IMR-90 (cell line): Measurements from ENCODE around the gene TST. TPM values are rescaled to one million over a fixed set of nuclear protein-coding genes. Genes with fewer than 3 reads are reported as not detected.

Source experiments
- ATAC-seq: fragments of 200-7000 bp; cut with Tn5 transposase; 2 replicates; pipeline ENCODE4 v1.9.1; 2020; ENCODE audit warnings: low read depth, mild to moderate bottlenecking, moderate library complexity
- BruUV-seq: library from RNA; stranded (reverse); fragments of 400-500 nt; replicated peaks from 2 replicates; lab custom pipeline; 2021; lab: Mats Ljungman, UMichigan
- CTCF ChIA-PET: fragments of 300-600 bp; formaldehyde crosslinking; extraction: SDS; loops from one replicate; lab custom pipeline; 2021; ENCODE audit warnings: antibody characterized with exemption; lab: Yijun Ruan, JAX
- POLR2A ChIA-PET: fragments of 300-600 bp; sonication (Branson Sonifier 250); formaldehyde crosslinking; loops from one replicate; lab custom pipeline; 2022; ENCODE audit warnings: antibody characterized with exemption; ENCODE audit not compliant: unreplicated experiment; lab: Charles Lee
- DNase-seq: peaks from one replicate; pipeline ENCODE4 v3.0.0; 2013
- H2AFZ ChIP-seq: replicated peaks from 2 replicates; pipeline ENCODE3; 2013; ENCODE audit warnings: low read length, mild to moderate bottlenecking; ENCODE audit not compliant: poor library complexity
- H2AK5ac ChIP-seq: 2 replicates; pipeline ENCODE4 v1.6.1; 2013; ENCODE audit warnings: low read depth, low read length, inconsistent platforms
- H2AK9ac ChIP-seq: replicated peaks from 2 replicates; pipeline ENCODE3; 2013; ENCODE audit warnings: mild to moderate bottlenecking, low read depth, low read length, moderate library complexity; ENCODE audit not compliant: poor library complexity
- H2BK120ac ChIP-seq: 2 replicates; pipeline ENCODE4 v1.6.1; 2013; ENCODE audit warnings: low read depth, low read length, inconsistent platforms
- H2BK15ac ChIP-seq: 3 replicates; pipeline ENCODE4 v1.6.1; 2013; ENCODE audit warnings: low read depth, low read length, inconsistent platforms
- H2BK20ac ChIP-seq: 2 replicates; pipeline ENCODE4 v1.6.1; 2013; ENCODE audit warnings: low read depth, mild to moderate bottlenecking, inconsistent platforms, low read length, moderate library complexity
- H2BK5ac ChIP-seq: 2 replicates; pipeline ENCODE4 v1.6.1; 2013; ENCODE audit warnings: mild to moderate bottlenecking, low read depth, low read length, inconsistent platforms; ENCODE audit not compliant: poor library complexity, severe bottlenecking
- H3K14ac ChIP-seq: replicated peaks from 2 replicates; pipeline ENCODE4 v1.6.1; 2013; ENCODE audit warnings: low read depth, low read length, inconsistent platforms
- H3K18ac ChIP-seq: 2 replicates; pipeline ENCODE4 v1.6.1; 2013; ENCODE audit warnings: low read depth, low read length, control low read depth
- H3K23ac ChIP-seq: 2 replicates; pipeline ENCODE4 v1.6.1; 2013; ENCODE audit warnings: low read depth, low read length, inconsistent platforms
- H3K27ac ChIP-seq: 2 replicates; pipeline ENCODE4 v1.5.1; 2013; ENCODE audit warnings: mild to moderate bottlenecking, control low read depth, low read length; ENCODE audit not compliant: insufficient read depth
- H3K27me3 ChIP-seq: 2 replicates; pipeline ENCODE4 v1.6.1; 2013; ENCODE audit warnings: low read length; ENCODE audit not compliant: control insufficient read depth, insufficient read depth
- H3K36me3 ChIP-seq: 2 replicates; pipeline ENCODE4 v1.6.1; 2013; ENCODE audit warnings: low read length, mixed read lengths; ENCODE audit not compliant: control insufficient read depth, insufficient read depth
- H3K4ac ChIP-seq: 2 replicates; pipeline ENCODE4 v1.6.1; 2013; ENCODE audit warnings: low read depth, low read length, inconsistent platforms
- H3K4me1 ChIP-seq: 2 replicates; pipeline ENCODE4 v1.6.1; 2013; ENCODE audit warnings: low read length, mixed read lengths; ENCODE audit not compliant: control insufficient read depth, insufficient read depth
- H3K4me2 ChIP-seq: 2 replicates; pipeline ENCODE4 v1.6.1; 2013; ENCODE audit warnings: low read depth, mild to moderate bottlenecking, control low read depth, low read length, moderate library complexity
- H3K4me3 ChIP-seq: 2 replicates; pipeline ENCODE4 v1.5.1; 2013; ENCODE audit warnings: low read depth, mild to moderate bottlenecking, control low read depth, low read length, moderate library complexity; ENCODE audit not compliant: insufficient read depth
- H3K56ac ChIP-seq: 2 replicates; pipeline ENCODE4 v1.6.1; 2013; ENCODE audit warnings: low read length, inconsistent platforms; ENCODE audit not compliant: insufficient read depth; ENCODE audit errors: extremely low read depth
- H3K79me1 ChIP-seq, 2 experiments: 2 replicates each; pipeline ENCODE4 v1.6.1; 2013; ENCODE audit warnings: low read length in 2 of 2, inconsistent platforms in 1 of 2, low read depth in 1 of 2
- H3K9ac ChIP-seq: 2 replicates; pipeline ENCODE4 v1.6.1; 2013; ENCODE audit warnings: low read depth, low read length, control low read depth
- H3K9me1 ChIP-seq: 2 replicates; pipeline ENCODE4 v1.6.1; 2013; ENCODE audit warnings: low read length, inconsistent platforms; ENCODE audit not compliant: insufficient read depth
- H3K9me3 ChIP-seq: 2 replicates; pipeline ENCODE4 v1.6.1; 2013; ENCODE audit warnings: low read length; ENCODE audit not compliant: control insufficient read depth, insufficient read depth
- H4K20me1 ChIP-seq: 2 replicates; pipeline ENCODE4 v1.6.1; 2013; ENCODE audit warnings: low read length, inconsistent platforms; ENCODE audit not compliant: insufficient read depth
- H4K5ac ChIP-seq: 2 replicates; pipeline ENCODE4 v1.6.1; 2013; ENCODE audit warnings: mild to moderate bottlenecking, low read depth, low read length, control low read depth
- H4K8ac ChIP-seq, 2 experiments: 2 replicates each; pipeline ENCODE4 v1.6.1; 2013; ENCODE audit warnings: low read depth in 2 of 2, low read length in 2 of 2, control low read depth in 1 of 2, inconsistent platforms in 1 of 2
- H4K91ac ChIP-seq: 2 replicates; pipeline ENCODE4 v1.6.1; 2013; ENCODE audit warnings: low read depth, low read length, inconsistent platforms; ENCODE audit not compliant: insufficient read depth
- CHD1 ChIP-seq: IDR thresholded peaks from 2 replicates; pipeline ENCODE4 v1.6.1; 2012; ENCODE audit warnings: low read depth, low read length, improper control_type of control experiment
- FOS ChIP-seq: fragments of 150-350 bp; IDR thresholded peaks from 2 replicates; pipeline ENCODE4 v1.6.1; 2016; ENCODE audit warnings: low read depth, low read length
- MAFK ChIP-seq: IDR thresholded peaks from 2 replicates; pipeline ENCODE4 v1.6.1; 2012; ENCODE audit warnings: low read depth, low read length, improper control_type of control experiment
- MAZ ChIP-seq: IDR thresholded peaks from 2 replicates; pipeline ENCODE4 v1.6.1; 2012; ENCODE audit warnings: low read depth, mild to moderate bottlenecking, low read length, improper control_type of control experiment, moderate library complexity, borderline replicate concordance
- NFE2L2 ChIP-seq: fragments of 150-350 bp; IDR thresholded peaks from 2 replicates; pipeline ENCODE4 v1.6.1; 2016; ENCODE audit warnings: low read depth, mild to moderate bottlenecking, low read length
- WGBS, 2 experiments: methylation state at CpG; one replicate each; pipeline versions ENCODE4 v1.1.5 to v1.1.7; 2013; ENCODE audit warnings: missing lambda C conversion rate in 2 of 2; ENCODE audit not compliant: insufficient read length in 1 of 2; ENCODE audit errors: extremely low coverage in 2 of 2; 5-methylcytosine and 5-hydroxymethylcytosine counted together
- dilution Hi-C: fragments of 300-500 bp; cut with HindIII; formaldehyde crosslinking; loops from one replicate; pipeline ENCODE4 v1.14.3; 2018; ENCODE audit warnings: low sequenced_read_pairs; ENCODE audit not compliant: unreplicated experiment
- in situ Hi-C: fragments of 300-500 bp; cut with MboI; formaldehyde crosslinking; loops from 3 replicates; pipeline ENCODE4 v1.14.3; 2019; ENCODE audit warnings: low sequenced_read_pairs, inconsistent platforms, mixed read lengths
- intact Hi-C: fragments of 100-400 bp; cut with micrococcal nuclease; formaldehyde crosslinking; loops from 2 replicates; pipeline ENCODE4 v1.10.0; 2022
- polyA plus RNA-seq, 3 experiments: library from polyadenylated mRNA; depleted of rRNA; stranded (reverse); fragments of >200 nt; gene quantifications; 2 replicates each; pipeline ENCODE4 v1.2.3, GENCODE V29; 2012; ENCODE audit warnings: low replicate concordance in 1 of 3
- total RNA-seq: library from RNA; depleted of rRNA; stranded (reverse); fragments of >200 nt; gene quantifications from 2 replicates; pipeline ENCODE4 v1.2.3, GENCODE V29; 2012
- TF ChIP-seq, protein P1 (sequence below): fragments of 150-350 bp; IDR thresholded peaks from 2 replicates; pipeline ENCODE4 v1.6.1; 2017; ENCODE audit warnings: mild to moderate bottlenecking, antibody characterized with exemption, low read length, low read depth
- TF ChIP-seq, protein P2 (sequence below): fragments of 150-350 bp; IDR thresholded peaks from 2 replicates; pipeline ENCODE4 v1.6.1; 2016; ENCODE audit warnings: low read depth, mild to moderate bottlenecking, low read length, moderate library complexity, borderline replicate concordance

TST gene
- total and polyA plus RNA-seq, 2 of the 4 experiments (the other 2 are of a cell fraction), result 31.7 to 37.7 TPM

DNA sequence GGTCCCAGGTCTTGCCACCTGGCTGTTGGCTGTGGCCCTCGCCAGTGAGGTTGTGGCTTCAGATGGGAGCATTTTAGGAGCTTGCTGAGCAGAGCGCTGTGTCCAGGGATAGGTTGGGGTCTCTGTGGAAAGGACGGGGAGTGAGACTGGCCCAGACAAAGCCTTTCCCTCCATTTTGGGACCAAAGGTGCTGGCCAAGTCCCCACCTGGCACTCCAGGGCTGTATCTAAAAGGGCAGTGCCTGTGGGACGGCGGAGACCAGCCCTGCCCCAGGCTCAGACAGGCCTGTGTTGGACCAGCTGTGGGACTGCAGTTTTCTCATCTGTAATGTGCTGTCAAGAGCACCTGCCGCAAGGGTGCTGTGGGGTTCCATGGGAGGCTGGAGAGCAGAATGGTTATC, 27.3 kb upstream of the TST start:
- no peak overlapping the region for H3K14ac ChIP-seq
- peaks cover 2% of the 10 kb centered on the region; the same call in 1 of the 2 replicates for H3K27me3 ChIP-seq
- H3K23ac ChIP-seq, result no peak overlapping the region
- no peak overlapping the region for H3K4me3 ChIP-seq
- peak overlapping the region; percentile 52 for H2AK9ac ChIP-seq
- H2AK5ac ChIP-seq, result peak overlapping the region; percentile 31
- no peaks in the 10 kb centered on the region for H3K79me1 ChIP-seq
- intact Hi-C loops, result no loop called here
- no peak overlapping the region for H3K4me2 ChIP-seq
- H4K5ac ChIP-seq, result no peak overlapping the region
- no peak overlapping the region for H3K9ac ChIP-seq
- H3K9me1 ChIP-seq, result peaks cover 6% of the 10 kb centered on the region; the same call in 1 of the 2 replicates
- H4K91ac ChIP-seq, result peak overlapping the region; percentile 41; the same call in 1 of the 2 replicates
- H2BK5ac ChIP-seq, result no peak overlapping the region
- ATAC-seq, result no peak
- in situ Hi-C loops, result no loop called here
- no peak overlapping the region for H3K27ac ChIP-seq
- H4K8ac ChIP-seq, result no peak overlapping the region
- DNase-seq, result no peak
- H2AFZ ChIP-seq, result peak overlapping the region; percentile 61
- peaks cover 3% of the 10 kb centered on the region for H3K4me1 ChIP-seq
- no peak overlapping the region for H3K18ac ChIP-seq
- no peaks in the 10 kb centered on the region for H3K36me3 ChIP-seq
- no peaks in the 10 kb centered on the region for H4K20me1 ChIP-seq
- H3K56ac ChIP-seq, result no peak overlapping the region
- dilution Hi-C loops, result no loop called here
- TF ChIP-seq CHD1 (no peak), MAFK (no peak), NFE2L2 (no peak), MAZ (no peak), FOS (no peak)
- TF ChIP-seq, protein P1, sequence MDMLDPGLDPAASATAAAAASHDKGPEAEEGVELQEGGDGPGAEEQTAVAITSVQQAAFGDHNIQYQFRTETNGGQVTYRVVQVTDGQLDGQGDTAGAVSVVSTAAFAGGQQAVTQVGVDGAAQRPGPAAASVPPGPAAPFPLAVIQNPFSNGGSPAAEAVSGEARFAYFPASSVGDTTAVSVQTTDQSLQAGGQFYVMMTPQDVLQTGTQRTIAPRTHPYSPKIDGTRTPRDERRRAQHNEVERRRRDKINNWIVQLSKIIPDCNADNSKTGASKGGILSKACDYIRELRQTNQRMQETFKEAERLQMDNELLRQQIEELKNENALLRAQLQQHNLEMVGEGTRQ, result no peak
- TF ChIP-seq, protein P2, sequence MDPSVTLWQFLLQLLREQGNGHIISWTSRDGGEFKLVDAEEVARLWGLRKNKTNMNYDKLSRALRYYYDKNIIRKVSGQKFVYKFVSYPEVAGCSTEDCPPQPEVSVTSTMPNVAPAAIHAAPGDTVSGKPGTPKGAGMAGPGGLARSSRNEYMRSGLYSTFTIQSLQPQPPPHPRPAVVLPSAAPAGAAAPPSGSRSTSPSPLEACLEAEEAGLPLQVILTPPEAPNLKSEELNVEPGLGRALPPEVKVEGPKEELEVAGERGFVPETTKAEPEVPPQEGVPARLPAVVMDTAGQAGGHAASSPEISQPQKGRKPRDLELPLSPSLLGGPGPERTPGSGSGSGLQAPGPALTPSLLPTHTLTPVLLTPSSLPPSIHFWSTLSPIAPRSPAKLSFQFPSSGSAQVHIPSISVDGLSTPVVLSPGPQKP, result no peak
- no peak overlapping the region for H3K4ac ChIP-seq
- no peaks in the 10 kb centered on the region for H3K9me3 ChIP-seq
- H2BK15ac ChIP-seq, result no peak overlapping the region
- WGBS, 2 experiments, result 80% methylated on average over 1 of the region's 6 CpGs; no CpG with 5 or more reads in 1 of the 2 experiments
- peak overlapping the region; percentile 80 for H2BK20ac ChIP-seq
- ChIA-PET POLR2A (no interaction called here), CTCF (interaction anchor here (0.5 to 1.3 kb wide), 10 partner anchors 7 to 200 kb away, joined by 3 to 6 read pairs (median 3); no protein-coding TSS in a partner anchor)
- BruUV-seq, result no TSS peak
- H2BK120ac ChIP-seq, result no peak overlapping the region
